ENCODE results near the gene SLC5A8. TPM values are rescaled to one million over a fixed set of nuclear protein-coding genes. Genes with fewer than 3 reads are reported as not detected.

SLC5A8 gene
- total RNA-seq, 3 donors from 2014 or later (not counting 1 experiment from before 2014, with no cell fraction given): not detected

- 87% methylated on average over 2 of the region's 4 CpGs for WGBS (ENCODE audit: insufficient coverage)
- intact Hi-C loops (cut with micrococcal nuclease): no loop called here
Measured at GRCh38 chr12:101238306-101238705, 28.3 kb upstream of the SLC5A8 start.

GRCh38 chr12:101235686-101236085, 25.6 kb upstream of the SLC5A8 start:
- TF ChIP-seq CTCF (IDR thresholded peaks at IDR 0.05): no peak
- Mint-ChIP-seq H3K27me3 (ENCODE audit: low read depth in 2 of 2) (peaks cover 2 to 16% of the 10 kb centered on the region in 2 donors), H3K9me3 (peaks cover 0 to 5% of the 10 kb centered on the region in 2 donors), H3K36me3 (no peaks in the 10 kb centered on the region), H3K4me3 (no peak overlapping the region), H3K27ac (no peak overlapping the region), H3K4me1 (no peaks in the 10 kb centered on the region)
- no peak for ATAC-seq
- no peaks in the 10 kb centered on the region for H3K4me1 ChIP-seq (ENCODE audit: control insufficient read depth, insufficient read depth, low read length)
- H3K27ac ChIP-seq (ENCODE audit: low read length): no peak overlapping the region
- 84% methylated on average over 2 of the region's 2 CpGs for WGBS (ENCODE audit: insufficient coverage)
- intact Hi-C loops (cut with micrococcal nuclease): no loop called here
- H3K4me3 ChIP-seq (ENCODE audit: low read length): no peak overlapping the region
- no peaks in the 10 kb centered on the region for H3K36me3 ChIP-seq (ENCODE audit: control insufficient read depth, insufficient read depth, low read length)
- H3K27me3 ChIP-seq (ENCODE audit: control insufficient read depth, insufficient read depth, low read length): no peaks in the 10 kb centered on the region
- H3K9me3 ChIP-seq (ENCODE audit: control insufficient read depth, insufficient read depth, low read length): no peaks in the 10 kb centered on the region
- DNase-seq: no peak

More at GRCh38 chr12:101238306-101238705, 28.3 kb upstream of the SLC5A8 start:
- no peaks in the 10 kb centered on the region for H3K36me3 ChIP-seq (ENCODE audit: control insufficient read depth, insufficient read depth, low read length)
- H3K27ac ChIP-seq (ENCODE audit: low read length): no peak overlapping the region
- H3K27me3 ChIP-seq (ENCODE audit: control insufficient read depth, insufficient read depth, low read length): no peaks in the 10 kb centered on the region
- ATAC-seq (no peak), DNase-seq (no peak)
- Mint-ChIP-seq H3K4me3 (no peak overlapping the region), H3K27ac (no peak overlapping the region), H3K4me1 (no peaks in the 10 kb centered on the region), H3K27me3 (ENCODE audit: low read depth in 2 of 2) (peaks cover 2 to 16% of the 10 kb centered on the region in 2 donors), H3K36me3 (no peaks in the 10 kb centered on the region), H3K9me3 (peaks cover 0 to 2% of the 10 kb centered on the region in 2 donors)
- no peaks in the 10 kb centered on the region for H3K9me3 ChIP-seq (ENCODE audit: control insufficient read depth, insufficient read depth, low read length)
- H3K4me1 ChIP-seq (ENCODE audit: control insufficient read depth, insufficient read depth, low read length): no peaks in the 10 kb centered on the region
- no peak for TF ChIP-seq CTCF (IDR thresholded peaks at IDR 0.05)
- H3K4me3 ChIP-seq (ENCODE audit: low read length): no peak overlapping the region

- Mint-ChIP-seq H3K4me1 (no peaks in the 10 kb centered on the region), H3K36me3 (no peaks in the 10 kb centered on the region), H3K9me3 (peaks cover 0 to 4% of the 10 kb centered on the region in 2 donors), H3K27ac (no peak overlapping the region), H3K27me3 (ENCODE audit: low read depth in 2 of 2) (no peaks in the 10 kb centered on the region), H3K4me3 (no peak overlapping the region)
- no peak for TF ChIP-seq CTCF (IDR thresholded peaks at IDR 0.05)
- no peak overlapping the region for H3K27ac ChIP-seq (ENCODE audit: low read length)
- no peak for ATAC-seq
- no peak overlapping the region for H3K4me3 ChIP-seq (ENCODE audit: low read length)
- no peaks in the 10 kb centered on the region for H3K9me3 ChIP-seq (ENCODE audit: control insufficient read depth, insufficient read depth, low read length)
- intact Hi-C loops (cut with micrococcal nuclease): no loop called here
- H3K36me3 ChIP-seq (ENCODE audit: control insufficient read depth, insufficient read depth, low read length): no peaks in the 10 kb centered on the region
- H3K27me3 ChIP-seq (ENCODE audit: control insufficient read depth, insufficient read depth, low read length): no peaks in the 10 kb centered on the region
- H3K4me1 ChIP-seq (ENCODE audit: control insufficient read depth, insufficient read depth, low read length): no peaks in the 10 kb centered on the region
- DNase-seq: no peak
- WGBS (ENCODE audit: insufficient coverage): 44% methylated on average over 2 of the region's 4 CpGs
Measured at GRCh38 chr12:101231636-101232035, 21.6 kb upstream of the SLC5A8 start.

- no peaks in the 10 kb centered on the region for H3K9me3 ChIP-seq (ENCODE audit: control insufficient read depth, insufficient read depth, low read length)
- no peak overlapping the region for H3K4me3 Mint-ChIP-seq
- H3K9me3 Mint-ChIP-seq: peaks cover 0 to 4% of the 10 kb centered on the region in 2 donors
Measured at GRCh38 chr12:101230547-101230946, 20.5 kb upstream of the SLC5A8 start.

More at GRCh38 chr12:101230547-101230946, 20.5 kb upstream of the SLC5A8 start:
- H3K27me3 Mint-ChIP-seq (ENCODE audit: low read depth in 2 of 2): no peaks in the 10 kb centered on the region
- ATAC-seq (no peak), DNase-seq (no peak)
- Histone ChIP-seq H3K4me1 (ENCODE audit: control insufficient read depth, insufficient read depth, low read length) (no peaks in the 10 kb centered on the region), H3K27me3 (ENCODE audit: control insufficient read depth, insufficient read depth, low read length) (no peaks in the 10 kb centered on the region), H3K36me3 (ENCODE audit: control insufficient read depth, insufficient read depth, low read length) (no peaks in the 10 kb centered on the region), H3K27ac (ENCODE audit: low read length) (no peak overlapping the region), H3K4me3 (ENCODE audit: low read length) (no peak overlapping the region)
- intact Hi-C loops (cut with micrococcal nuclease): no loop called here
- TF ChIP-seq CTCF (IDR thresholded peaks at IDR 0.05): no peak
- no peaks in the 10 kb centered on the region for H3K4me1 Mint-ChIP-seq
- no peaks in the 10 kb centered on the region for H3K36me3 Mint-ChIP-seq
- H3K27ac Mint-ChIP-seq: no peak overlapping the region
- WGBS (ENCODE audit: insufficient coverage): 67% methylated on average over 5 of the region's 5 CpGs
